H9 (cell line): ENCODE results near the gene NFKB1. TPM values are rescaled to one million over a fixed set of nuclear protein-coding genes. Genes with fewer than 3 reads are reported as not detected.

Experiments
- DNase-seq: peaks from one replicate; pipeline ENCODE4 v3.0.0-alpha.2; 2017
- H2AFZ ChIP-seq: one replicate; pipeline ENCODE4 v1.6.1; 2013; ENCODE audit warnings: mild to moderate bottlenecking, low read length, control low read depth, moderate library complexity
- H2AK5ac ChIP-seq: 2 replicates; pipeline ENCODE4 v1.6.1; 2013; ENCODE audit warnings: low read length, control low read depth, mixed read lengths; ENCODE audit not compliant: insufficient read length
- H2BK120ac ChIP-seq: one replicate; pipeline ENCODE4 v1.6.1; 2013; ENCODE audit warnings: low read depth, mild to moderate bottlenecking, low read length, control low read depth, inconsistent platforms; ENCODE audit not compliant: poor library complexity, severe bottlenecking
- H2BK12ac ChIP-seq: 2 replicates; pipeline ENCODE4 v1.6.1; 2013; ENCODE audit warnings: low read length, control low read depth, mixed read lengths, low read depth; ENCODE audit not compliant: insufficient read length
- H2BK15ac ChIP-seq: 2 replicates; pipeline ENCODE4 v1.6.1; 2013; ENCODE audit warnings: low read depth, low read length, control low read depth
- H2BK20ac ChIP-seq: one replicate; pipeline ENCODE4 v1.6.1; 2013; ENCODE audit warnings: low read depth, mild to moderate bottlenecking, low read length, control low read depth, inconsistent platforms; ENCODE audit not compliant: poor library complexity, severe bottlenecking
- H2BK5ac ChIP-seq: 2 replicates; pipeline ENCODE4 v1.6.1; 2013; ENCODE audit warnings: low read length, control low read depth, mixed read lengths; ENCODE audit not compliant: insufficient read length
- H3K14ac ChIP-seq: 2 replicates; pipeline ENCODE4 v1.6.1; 2013; ENCODE audit warnings: low read length, control low read depth; ENCODE audit not compliant: insufficient read depth
- H3K18ac ChIP-seq: 2 replicates; pipeline ENCODE4 v1.6.1; 2013; ENCODE audit warnings: low read depth, mild to moderate bottlenecking, mixed read lengths, low read length, control low read depth; ENCODE audit not compliant: insufficient read length
- H3K23ac ChIP-seq: 2 replicates; pipeline ENCODE4 v1.6.1; 2013; ENCODE audit warnings: low read length, control low read depth, mixed read lengths, low read depth; ENCODE audit not compliant: insufficient read length
- H3K23me2 ChIP-seq: 2 replicates; pipeline ENCODE4 v1.6.1; 2013; ENCODE audit warnings: low read depth, mild to moderate bottlenecking, mixed read lengths, low read length, control low read depth; ENCODE audit not compliant: insufficient read length, poor library complexity, severe bottlenecking
- H3K27ac ChIP-seq: 2 replicates; pipeline ENCODE4 v1.5.1; 2013; ENCODE audit warnings: low read length, control low read depth, mixed read lengths, low read depth; ENCODE audit not compliant: insufficient read length
- H3K27me3 ChIP-seq: 2 replicates; pipeline ENCODE4 v1.6.1; 2013; ENCODE audit warnings: low read length, control low read depth, inconsistent platforms; ENCODE audit not compliant: insufficient read depth
- H3K4ac ChIP-seq: 2 replicates; pipeline ENCODE4 v1.6.1; 2013; ENCODE audit warnings: low read depth, mild to moderate bottlenecking, control low read depth, inconsistent platforms, low read length, moderate library complexity
- H3K4me1 ChIP-seq: 2 replicates; pipeline ENCODE4 v1.6.1; 2013; ENCODE audit warnings: low read length, control low read depth, inconsistent platforms; ENCODE audit not compliant: insufficient read depth
- H3K4me2 ChIP-seq: 2 replicates; pipeline ENCODE4 v1.6.1; 2013; ENCODE audit warnings: low read length, control low read depth, mixed read lengths; ENCODE audit not compliant: insufficient read length, insufficient read depth
- H3K56ac ChIP-seq: 2 replicates; pipeline ENCODE4 v1.6.1; 2013; ENCODE audit warnings: low read depth, mild to moderate bottlenecking, mixed read lengths, low read length, control low read depth; ENCODE audit not compliant: insufficient read length
- H3K79me1 ChIP-seq: 2 replicates; pipeline ENCODE4 v1.6.1; 2013; ENCODE audit warnings: low read depth, mild to moderate bottlenecking, moderate library complexity, low read length, control low read depth, inconsistent platforms; ENCODE audit not compliant: insufficient read depth, poor library complexity, severe bottlenecking
- H3K79me2 ChIP-seq: 2 replicates; pipeline ENCODE4 v1.6.1; 2013; ENCODE audit warnings: low read length, control low read depth, inconsistent platforms; ENCODE audit not compliant: insufficient read depth
- H3K9ac ChIP-seq: 2 replicates; pipeline ENCODE4 v1.6.1; 2013; ENCODE audit warnings: low read length, control low read depth, mixed read lengths; ENCODE audit not compliant: insufficient read length; ENCODE audit errors: extremely low read depth
- H3K9me3 ChIP-seq: one replicate; pipeline ENCODE4 v1.6.1; 2013; ENCODE audit warnings: low read depth, low read length, inconsistent platforms; ENCODE audit not compliant: control insufficient read depth
- H3T11ph ChIP-seq: one replicate; pipeline ENCODE4 v1.6.1; 2013; ENCODE audit warnings: mild to moderate bottlenecking, low read length, control low read depth, inconsistent platforms
- H4K20me1 ChIP-seq: one replicate; pipeline ENCODE4 v1.6.1; 2013; ENCODE audit not compliant: control insufficient read depth, insufficient read length, insufficient read depth
- H4K5ac ChIP-seq: 2 replicates; pipeline ENCODE4 v1.6.1; 2013; ENCODE audit warnings: low read depth, mild to moderate bottlenecking, mixed read lengths, low read length, control low read depth; ENCODE audit not compliant: insufficient read length
- H4K8ac ChIP-seq: replicated peaks from 2 replicates; pipeline ENCODE4 v1.6.1; 2013; ENCODE audit warnings: low read length, control low read depth, mixed read lengths, low read depth; ENCODE audit not compliant: insufficient read length
- H4K91ac ChIP-seq: 2 replicates; pipeline ENCODE4 v1.6.1; 2013; ENCODE audit warnings: low read depth, mild to moderate bottlenecking, moderate library complexity, mixed read lengths, low read length, control low read depth; ENCODE audit not compliant: insufficient read length
- H3K27ac Mint-ChIP-seq, 3 experiments: 2 replicates in 2 of 3; 3 replicates in 1 of 3; pipeline ENCODE4 v1.8.0; 2020 to 2021; ENCODE audit warnings: mixed read lengths in 3 of 3, mild to moderate bottlenecking in 1 of 3, moderate library complexity in 1 of 3
- H3K27me3 Mint-ChIP-seq: 2 replicates; pipeline ENCODE4 v1.8.0; 2021; ENCODE audit warnings: low read depth, mild to moderate bottlenecking, moderate library complexity, mixed read lengths
- H3K36me3 Mint-ChIP-seq, 3 experiments: 2 replicates in 2 of 3; 3 replicates in 1 of 3; pipeline ENCODE4 v1.8.0; 2020 to 2021; ENCODE audit warnings: low read depth in 3 of 3, mixed read lengths in 3 of 3; ENCODE audit not compliant: insufficient read depth in 1 of 3
- H3K4me1 Mint-ChIP-seq, 2 experiments: 2 replicates each; pipeline ENCODE4 v1.8.0; 2020; ENCODE audit warnings: mixed read lengths in 2 of 2
- H3K4me3 Mint-ChIP-seq, 2 experiments: 2 replicates in 1 of 2; 3 replicates in 1 of 2; pipeline ENCODE4 v1.8.0; 2020 to 2021; ENCODE audit warnings: mild to moderate bottlenecking in 2 of 2, mixed read lengths in 2 of 2, moderate library complexity in 1 of 2
- H3K9me3 Mint-ChIP-seq, 2 experiments: 2 replicates in 1 of 2; 3 replicates in 1 of 2; pipeline ENCODE4 v1.8.0; 2020; ENCODE audit warnings: mild to moderate bottlenecking in 2 of 2, mixed read lengths in 2 of 2, moderate library complexity in 1 of 2
- WGBS: extraction: QIAGEN DNeasy Blood & Tissue Kit; methylation state at CpG from one replicate; pipeline ENCODE4 v1.1.7; 2013; ENCODE audit warnings: missing lambda C conversion rate, low lambda C conversion rate, mixed read lengths; ENCODE audit not compliant: insufficient read length; ENCODE audit errors: extremely low coverage; 5-methylcytosine and 5-hydroxymethylcytosine counted together
- total RNA-seq: library from RNA; stranded (reverse); gene quantifications from 2 replicates; pipeline ENCODE4 v1.2.1, GENCODE V29; 2021
- TF ChIP-seq, protein P1 (sequence below): fragments of 200-600 bp; sonication (generic); conservative IDR thresholded peaks from 3 replicates; pipeline ENCODE4 v1.8.0; 2021; ENCODE audit warnings: antibody characterized with exemption, mild to moderate bottlenecking

NFKB1 gene
- total RNA-seq, 1 experiment from 2014 or later: 5.7 TPM

DNA sequence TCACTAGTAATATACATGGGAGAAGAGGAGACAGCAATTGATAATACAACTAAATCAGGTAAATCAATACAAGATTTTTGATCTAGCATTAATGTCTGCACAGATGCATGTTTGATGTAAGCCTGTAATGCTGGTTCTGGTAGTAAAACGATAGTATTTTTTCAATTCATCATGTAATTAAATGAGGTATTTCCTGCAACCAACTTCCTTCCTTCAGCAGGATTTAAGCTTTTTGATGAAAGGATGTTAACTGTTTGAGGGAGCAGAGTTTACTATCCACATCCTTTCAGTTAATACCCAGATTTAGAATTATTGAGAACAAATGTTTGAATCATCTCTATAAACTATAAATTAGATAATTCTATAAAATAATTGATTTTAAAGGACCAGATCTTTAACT is 31.4 kb upstream of the NFKB1 start:
- H3K27ac Mint-ChIP-seq: no peak overlapping the region
- H2BK5ac ChIP-seq: no peak overlapping the region
- H2BK120ac ChIP-seq: no peak overlapping the region
- no peak overlapping the region for H4K8ac ChIP-seq
- H3K9me3 Mint-ChIP-seq: no peaks in the 10 kb centered on the region
- H3T11ph ChIP-seq: no peak overlapping the region
- H4K20me1 ChIP-seq: no peaks in the 10 kb centered on the region
- WGBS: no CpG with 5 or more reads among the region's 1 CpG
- H2BK15ac ChIP-seq: no peak overlapping the region
- H3K27ac ChIP-seq: no peak overlapping the region
- no peaks in the 10 kb centered on the region for H3K79me1 ChIP-seq
- H3K4ac ChIP-seq: no peak overlapping the region
- H3K9me3 ChIP-seq: no peaks in the 10 kb centered on the region
- no peak overlapping the region for H3K14ac ChIP-seq
- no peak overlapping the region for H3K18ac ChIP-seq
- no peak overlapping the region for H4K5ac ChIP-seq
- no peaks in the 10 kb centered on the region for H3K27me3 ChIP-seq
- no peak for DNase-seq
- no peak overlapping the region for H4K91ac ChIP-seq
- H2BK20ac ChIP-seq: no peak overlapping the region
- no peaks in the 10 kb centered on the region for H3K23me2 ChIP-seq
- H3K36me3 Mint-ChIP-seq: no peaks in the 10 kb centered on the region
- no peak overlapping the region for H3K4me2 ChIP-seq
- H3K27me3 Mint-ChIP-seq: no peaks in the 10 kb centered on the region
- no peak overlapping the region for H3K9ac ChIP-seq
- H3K79me2 ChIP-seq: no peaks in the 10 kb centered on the region
- no peak overlapping the region for H2BK12ac ChIP-seq
- H3K56ac ChIP-seq: no peak overlapping the region
- H3K4me1 ChIP-seq: no peaks in the 10 kb centered on the region
- TF ChIP-seq, protein P1, sequence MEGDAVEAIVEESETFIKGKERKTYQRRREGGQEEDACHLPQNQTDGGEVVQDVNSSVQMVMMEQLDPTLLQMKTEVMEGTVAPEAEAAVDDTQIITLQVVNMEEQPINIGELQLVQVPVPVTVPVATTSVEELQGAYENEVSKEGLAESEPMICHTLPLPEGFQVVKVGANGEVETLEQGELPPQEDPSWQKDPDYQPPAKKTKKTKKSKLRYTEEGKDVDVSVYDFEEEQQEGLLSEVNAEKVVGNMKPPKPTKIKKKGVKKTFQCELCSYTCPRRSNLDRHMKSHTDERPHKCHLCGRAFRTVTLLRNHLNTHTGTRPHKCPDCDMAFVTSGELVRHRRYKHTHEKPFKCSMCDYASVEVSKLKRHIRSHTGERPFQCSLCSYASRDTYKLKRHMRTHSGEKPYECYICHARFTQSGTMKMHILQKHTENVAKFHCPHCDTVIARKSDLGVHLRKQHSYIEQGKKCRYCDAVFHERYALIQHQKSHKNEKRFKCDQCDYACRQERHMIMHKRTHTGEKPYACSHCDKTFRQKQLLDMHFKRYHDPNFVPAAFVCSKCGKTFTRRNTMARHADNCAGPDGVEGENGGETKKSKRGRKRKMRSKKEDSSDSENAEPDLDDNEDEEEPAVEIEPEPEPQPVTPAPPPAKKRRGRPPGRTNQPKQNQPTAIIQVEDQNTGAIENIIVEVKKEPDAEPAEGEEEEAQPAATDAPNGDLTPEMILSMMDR: no peak
- H3K23ac ChIP-seq: no peak overlapping the region
- H2AK5ac ChIP-seq: no peak overlapping the region
- no peak overlapping the region for H2AFZ ChIP-seq
- H3K4me3 Mint-ChIP-seq: no peak overlapping the region
- H3K4me1 Mint-ChIP-seq: peaks cover 4 to 7% of the 10 kb centered on the region in 2 experiments
